HepG2 (cell line): ENCODE data around the gene SEBOX. TPM values are rescaled to one million over a fixed set of nuclear protein-coding genes. Genes with fewer than 3 reads are reported as not detected.
A peak's percentile ranks its signal among the peaks of the same experiment; 100 is the strongest.

Experiments used
- ARNT ChIP-seq: fragments of 450-650 bp; IDR thresholded peaks from 2 replicates; pipeline ENCODE4 v1.6.1; 2017
- EEA1 ChIP-seq: sonication (generic); formaldehyde crosslinking; IDR thresholded peaks from 2 replicates; pipeline ENCODE4 v1.5.1; 2020; ENCODE audit warnings: mild to moderate bottlenecking, missing genetic modification reagents, borderline replicate concordance
- HOXA7 ChIP-seq: sonication (generic); formaldehyde crosslinking; IDR thresholded peaks from 2 replicates; pipeline ENCODE4 v1.8.1; 2022; ENCODE audit warnings: mild to moderate bottlenecking, missing genetic modification reagents, moderate library complexity
- KDM1A ChIP-seq: IDR thresholded peaks from 2 replicates; pipeline ENCODE4 v1.6.1; 2016; ENCODE audit warnings: missing compliant biosample characterization
- KLF11 ChIP-seq: IDR thresholded peaks from 2 replicates; pipeline ENCODE4 v1.6.1; 2016; ENCODE audit warnings: missing compliant biosample characterization
- NCOA2 ChIP-seq: sonication (generic); formaldehyde crosslinking; IDR thresholded peaks from 2 replicates; pipeline ENCODE4 v1.8.0; 2022; ENCODE audit warnings: inconsistent platforms
- NCOA5 ChIP-seq: sonication (generic); formaldehyde crosslinking; IDR thresholded peaks from 2 replicates; pipeline ENCODE4 v1.4.0; 2020; ENCODE audit warnings: missing genetic modification reagents
- NCOR1 ChIP-seq: fragments of 200-600 bp; sonication (generic); IDR thresholded peaks from 2 replicates; pipeline ENCODE4 v1.7.0; 2017; ENCODE audit warnings: antibody characterized with exemption, low read length, borderline replicate concordance
- NFIC ChIP-seq: IDR thresholded peaks from 2 replicates; pipeline ENCODE4 v1.6.1; 2012; ENCODE audit warnings: mild to moderate bottlenecking, low read length, inconsistent platforms
- PAF1 ChIP-seq: IDR thresholded peaks from 2 replicates; pipeline ENCODE4 v1.6.1; 2016; ENCODE audit warnings: missing genetic modification reagents, missing compliant biosample characterization
- SMAD3 ChIP-seq: sonication (generic); formaldehyde crosslinking; IDR thresholded peaks from 2 replicates; pipeline ENCODE4 v1.4.0; 2020; ENCODE audit warnings: missing genetic modification reagents
- SP1 ChIP-seq, 2 experiments: fragments of 450-650 bp in 1 of 2; sonication (generic) in 1 of 2; formaldehyde crosslinking in 1 of 2; IDR thresholded peaks; 2 replicates each; pipeline versions ENCODE4 v1.4.0 to v1.6.1; 2016 to 2020; ENCODE audit warnings: missing genetic modification reagents in 1 of 2
- SP5 ChIP-seq: IDR thresholded peaks from 2 replicates; pipeline ENCODE4 v1.6.1; 2016; ENCODE audit warnings: low read depth, borderline replicate concordance
- YEATS4 ChIP-seq: sonication (generic); formaldehyde crosslinking; IDR thresholded peaks from 2 replicates; pipeline ENCODE4 v1.4.0; 2020; ENCODE audit warnings: missing genetic modification reagents, borderline replicate concordance
- ZFP62 ChIP-seq: sonication (generic); formaldehyde crosslinking; IDR thresholded peaks from 2 replicates; pipeline ENCODE4 v1.4.0; 2020; ENCODE audit warnings: missing genetic modification reagents
- ZFP82 ChIP-seq: sonication (generic); formaldehyde crosslinking; IDR thresholded peaks from 2 replicates; pipeline ENCODE4 v1.5.1; 2020; ENCODE audit warnings: mild to moderate bottlenecking, missing genetic modification reagents, borderline replicate concordance
- ZNF12 ChIP-seq: sonication (generic); formaldehyde crosslinking; IDR thresholded peaks from 2 replicates; pipeline ENCODE4 v1.5.0; 2020; ENCODE audit warnings: missing genetic modification reagents
- ZNF205 ChIP-seq: IDR thresholded peaks from 2 replicates; pipeline ENCODE4 v1.6.1; 2018; ENCODE audit warnings: missing biosample characterization, missing genetic modification reagents
- ZNF468 ChIP-seq: sonication (generic); formaldehyde crosslinking; IDR thresholded peaks from 2 replicates; pipeline ENCODE4 v1.8.0; 2022; ENCODE audit warnings: mild to moderate bottlenecking, moderate library complexity, missing genetic modification reagents
- ZNF670 ChIP-seq: sonication (generic); formaldehyde crosslinking; IDR thresholded peaks from 2 replicates; pipeline ENCODE4 v1.8.0; 2022; ENCODE audit warnings: mild to moderate bottlenecking, missing genetic modification reagents, borderline replicate concordance
- ZNF777 ChIP-seq: sonication (generic); formaldehyde crosslinking; IDR thresholded peaks from 2 replicates; pipeline ENCODE4 v1.4.0; 2020; ENCODE audit warnings: missing genetic modification reagents
- polyA plus RNA-seq, 8 experiments: library from polyadenylated mRNA; depleted of rRNA in 3 of 8; stranded (reverse) in 7 of 8; unstranded in 1 of 8; fragments of >200 nt; fragmentation: Illumina TruSeq in 4 of 8; extraction: Trizol in 4 of 8; gene quantifications; 2 replicates each; pipeline versions ENCODE4 v1.2.1 to v1.2.3, GENCODE V29; 2011 to 2016; ENCODE audit warnings: low read depth in 4 of 8, missing spikeins in 1 of 8, mixed read lengths in 1 of 8; ENCODE audit not compliant: insufficient read depth in 1 of 8
- total RNA-seq, 5 experiments: library from RNA; depleted of rRNA; stranded (reverse); fragments of >200 nt; fragmentation: Illumina TruSeq; extraction: Trizol; gene quantifications; 2 replicates each; pipeline ENCODE4 v1.2.3, GENCODE V29; 2016; ENCODE audit warnings: low read depth in 1 of 5
- TF ChIP-seq, protein P1 (sequence below): sonication (generic); formaldehyde crosslinking; IDR thresholded peaks from 2 replicates; pipeline ENCODE4 v1.9.0; 2021; ENCODE audit warnings: missing genetic modification reagents, borderline replicate concordance
- TF ChIP-seq, protein P2 (sequence below): sonication (generic); formaldehyde crosslinking; IDR thresholded peaks from 2 replicates; pipeline ENCODE4 v1.5.1; 2020; ENCODE audit warnings: missing genetic modification reagents, mild to moderate bottlenecking, borderline replicate concordance
- TF ChIP-seq, protein P3 (sequence below): sonication (generic); formaldehyde crosslinking; IDR thresholded peaks from 2 replicates; pipeline ENCODE4 v1.9.0; 2021; ENCODE audit warnings: missing genetic modification reagents, mild to moderate bottlenecking, borderline replicate concordance

The SEBOX gene
- total and polyA plus RNA-seq, 2 of the 13 experiments (the other 11 are each of a cell fraction or from before 2014, with no cell fraction given): not detected

DNA sequence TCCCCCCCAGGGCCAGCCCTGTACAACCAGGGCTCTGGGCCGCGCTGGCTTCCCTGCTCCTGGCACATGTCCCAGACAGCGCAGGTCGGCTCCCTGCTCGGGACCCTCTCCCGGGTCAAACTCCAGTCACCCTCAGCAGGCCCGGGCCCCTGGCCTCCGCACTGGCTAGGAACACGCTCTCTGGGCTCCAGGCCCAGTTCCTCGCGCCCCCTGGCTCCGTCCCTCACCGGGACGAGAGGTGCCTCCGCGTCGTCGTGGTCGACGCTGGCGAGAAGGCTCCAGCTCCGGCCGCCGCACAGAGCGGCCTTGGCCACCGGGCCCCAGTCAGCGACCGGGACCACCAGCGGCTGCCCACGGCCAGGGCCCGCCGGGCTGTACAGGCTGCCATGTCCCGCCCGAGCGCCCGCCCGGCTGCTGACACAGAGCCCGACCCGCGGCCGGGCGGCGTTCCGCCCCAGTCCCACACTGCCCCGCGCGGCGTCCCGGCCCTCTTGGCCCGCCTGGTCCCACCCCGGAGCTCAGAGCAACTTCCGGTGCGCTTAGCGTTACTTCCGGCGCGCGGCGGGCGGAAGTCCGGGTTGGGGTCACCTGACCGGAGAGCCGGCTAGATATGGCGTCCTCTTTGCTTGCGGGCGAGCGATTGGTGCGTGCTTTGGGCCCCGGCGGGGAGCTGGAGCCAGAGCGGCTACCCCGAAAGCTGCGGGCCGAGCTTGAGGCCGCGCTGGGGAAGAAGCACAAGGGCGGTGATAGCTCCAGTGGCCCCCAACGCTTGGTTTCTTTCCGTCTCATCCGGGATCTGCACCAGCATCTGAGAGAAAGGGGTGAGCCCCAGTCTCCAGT lies 7.7 kb downstream of the SEBOX start, which contains the start of gene POLDIP2 (continued):
- TF ChIP-seq, protein P1, sequence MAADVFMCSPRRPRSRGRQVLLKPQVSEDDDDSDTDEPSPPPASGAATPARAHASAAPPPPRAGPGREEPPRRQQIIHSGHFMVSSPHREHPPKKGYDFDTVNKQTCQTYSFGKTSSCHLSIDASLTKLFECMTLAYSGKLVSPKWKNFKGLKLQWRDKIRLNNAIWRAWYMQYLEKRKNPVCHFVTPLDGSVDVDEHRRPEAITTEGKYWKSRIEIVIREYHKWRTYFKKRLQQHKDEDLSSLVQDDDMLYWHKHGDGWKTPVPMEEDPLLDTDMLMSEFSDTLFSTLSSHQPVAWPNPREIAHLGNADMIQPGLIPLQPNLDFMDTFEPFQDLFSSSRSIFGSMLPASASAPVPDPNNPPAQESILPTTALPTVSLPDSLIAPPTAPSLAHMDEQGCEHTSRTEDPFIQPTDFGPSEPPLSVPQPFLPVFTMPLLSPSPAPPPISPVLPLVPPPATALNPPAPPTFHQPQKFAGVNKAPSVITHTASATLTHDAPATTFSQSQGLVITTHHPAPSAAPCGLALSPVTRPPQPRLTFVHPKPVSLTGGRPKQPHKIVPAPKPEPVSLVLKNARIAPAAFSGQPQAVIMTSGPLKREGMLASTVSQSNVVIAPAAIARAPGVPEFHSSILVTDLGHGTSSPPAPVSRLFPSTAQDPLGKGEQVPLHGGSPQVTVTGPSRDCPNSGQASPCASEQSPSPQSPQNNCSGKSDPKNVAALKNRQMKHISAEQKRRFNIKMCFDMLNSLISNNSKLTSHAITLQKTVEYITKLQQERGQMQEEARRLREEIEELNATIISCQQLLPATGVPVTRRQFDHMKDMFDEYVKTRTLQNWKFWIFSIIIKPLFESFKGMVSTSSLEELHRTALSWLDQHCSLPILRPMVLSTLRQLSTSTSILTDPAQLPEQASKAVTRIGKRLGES (CRISPR knock-in tag): no peak
- TF ChIP-seq ARNT (no peak), SP5 (CRISPR knock-in tag) (no peak), ZFP62 (CRISPR knock-in tag) (no peak; the same call in 1 of the 2 replicates), ZFP82 (CRISPR knock-in tag) (no peak), SMAD3 (CRISPR knock-in tag) (peak; percentile 86), PAF1 (no peak), KDM1A (no peak), ZNF468 (CRISPR knock-in tag) (no peak), NCOR1 (no peak; the same call in 1 of the 2 replicates), YEATS4 (CRISPR knock-in tag) (peak; percentile 89), KLF11 (CRISPR knock-in tag) (no peak), ZNF777 (no peak), ZNF670 (CRISPR knock-in tag) (peak; percentile 72; the same call in 1 of the 2 replicates), SP1 (IDR thresholded peaks at IDR 0.05) (no peak), SP1 (CRISPR knock-in tag; IDR thresholded peaks at IDR 0.05) (peak; percentile 82), NCOA5 (CRISPR knock-in tag) (no peak), ZNF12 (CRISPR knock-in tag) (no peak), ZNF205 (CRISPR knock-in tag) (peak; percentile 84), HOXA7 (no peak), NCOA2 (CRISPR knock-in tag) (peak; percentile 21; the same call in 1 of the 2 replicates), NFIC (peak; percentile 46; the same call in 1 of the 2 replicates), EEA1 (CRISPR knock-in tag) (no peak)
- TF ChIP-seq, protein P2, sequence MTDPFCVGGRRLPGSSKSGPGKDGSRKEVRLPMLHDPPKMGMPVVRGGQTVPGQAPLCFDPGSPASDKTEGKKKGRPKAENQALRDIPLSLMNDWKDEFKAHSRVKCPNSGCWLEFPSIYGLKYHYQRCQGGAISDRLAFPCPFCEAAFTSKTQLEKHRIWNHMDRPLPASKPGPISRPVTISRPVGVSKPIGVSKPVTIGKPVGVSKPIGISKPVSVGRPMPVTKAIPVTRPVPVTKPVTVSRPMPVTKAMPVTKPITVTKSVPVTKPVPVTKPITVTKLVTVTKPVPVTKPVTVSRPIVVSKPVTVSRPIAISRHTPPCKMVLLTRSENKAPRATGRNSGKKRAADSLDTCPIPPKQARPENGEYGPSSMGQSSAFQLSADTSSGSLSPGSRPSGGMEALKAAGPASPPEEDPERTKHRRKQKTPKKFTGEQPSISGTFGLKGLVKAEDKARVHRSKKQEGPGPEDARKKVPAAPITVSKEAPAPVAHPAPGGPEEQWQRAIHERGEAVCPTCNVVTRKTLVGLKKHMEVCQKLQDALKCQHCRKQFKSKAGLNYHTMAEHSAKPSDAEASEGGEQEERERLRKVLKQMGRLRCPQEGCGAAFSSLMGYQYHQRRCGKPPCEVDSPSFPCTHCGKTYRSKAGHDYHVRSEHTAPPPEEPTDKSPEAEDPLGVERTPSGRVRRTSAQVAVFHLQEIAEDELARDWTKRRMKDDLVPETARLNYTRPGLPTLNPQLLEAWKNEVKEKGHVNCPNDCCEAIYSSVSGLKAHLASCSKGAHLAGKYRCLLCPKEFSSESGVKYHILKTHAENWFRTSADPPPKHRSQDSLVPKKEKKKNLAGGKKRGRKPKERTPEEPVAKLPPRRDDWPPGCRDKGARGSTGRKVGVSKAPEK (CRISPR knock-in tag): no peak
- TF ChIP-seq, protein P3, sequence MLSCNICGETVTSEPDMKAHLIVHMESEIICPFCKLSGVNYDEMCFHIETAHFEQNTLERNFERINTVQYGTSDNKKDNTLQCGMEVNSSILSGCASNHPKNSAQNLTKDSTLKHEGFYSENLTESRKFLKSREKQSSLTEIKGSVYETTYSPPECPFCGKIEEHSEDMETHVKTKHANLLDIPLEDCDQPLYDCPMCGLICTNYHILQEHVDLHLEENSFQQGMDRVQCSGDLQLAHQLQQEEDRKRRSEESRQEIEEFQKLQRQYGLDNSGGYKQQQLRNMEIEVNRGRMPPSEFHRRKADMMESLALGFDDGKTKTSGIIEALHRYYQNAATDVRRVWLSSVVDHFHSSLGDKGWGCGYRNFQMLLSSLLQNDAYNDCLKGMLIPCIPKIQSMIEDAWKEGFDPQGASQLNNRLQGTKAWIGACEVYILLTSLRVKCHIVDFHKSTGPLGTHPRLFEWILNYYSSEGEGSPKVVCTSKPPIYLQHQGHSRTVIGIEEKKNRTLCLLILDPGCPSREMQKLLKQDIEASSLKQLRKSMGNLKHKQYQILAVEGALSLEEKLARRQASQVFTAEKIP (CRISPR knock-in tag): no peak
